GM10248 (cell line): ENCODE measurements around the gene SERHL2.

ENCODE experiments used
- CTCF ChIA-PET: fragments of 300-600 bp; sonication (Branson Sonifier 250); formaldehyde crosslinking; extraction: SDS; loops from one replicate; lab custom pipeline; 2021; ENCODE audit warnings: antibody characterized with exemption; lab: Yijun Ruan, JAX
- POLR2A ChIA-PET: fragments of 350-650 bp; sonication (Branson Sonifier 250); formaldehyde crosslinking; extraction: SDS; loops from one replicate; lab custom pipeline; 2020; ENCODE audit warnings: antibody characterized with exemption; lab: Yijun Ruan, JAX
- DNase-seq: peaks from one replicate; pipeline ENCODE4 v3.0.0; 2012; ENCODE audit errors: extremely low spot score
- CTCF ChIP-seq: IDR thresholded peaks from 2 replicates; pipeline ENCODE4 v1.5.1; 2012; ENCODE audit warnings: mild to moderate bottlenecking, low read depth; ENCODE audit errors: extremely low read depth, missing control alignments, control extremely low read depth

The SERHL2 gene

GRCh38 chr22:42622061-42622710 is 68.4 kb downstream of the SERHL2 start:
- ChIA-PET POLR2A (interaction anchor here (0.6 kb wide), 1 partner anchor 12 kb away, joined by 4 read pairs; no protein-coding TSS in a partner anchor), CTCF (interaction anchor here (1.0 to 5.7 kb wide), 16 partner anchors 10 to 468 kb away, joined by 3 to 61 read pairs (median 6); partner anchors contain the start of genes ATP5MGL and CYB5R3)
- no peak for DNase-seq
- no peak for TF ChIP-seq CTCF

- DNase-seq = peak; percentile 61
- TF ChIP-seq CTCF = no peak
- CTCF ChIA-PET = interaction anchor here (1.2 to 5.7 kb wide), 6 partner anchors 17 to 467 kb away, joined by 3 to 61 read pairs (median 6); partner anchors contain the start of gene ATP5MGL
- POLR2A ChIA-PET = interaction anchor here (0.6 to 2.3 kb wide), 2 partner anchors 8 to 20 kb away, joined by 3 to 11 read pairs; partner anchors contain the start of gene POLDIP3
These were observed 69.6 kb downstream of the SERHL2 start for GRCh38 chr22:42623301-42623751.
